ENCODE measurements around the gene ANKS1B.

Gene ANKS1B

GRCh38 chr12:99121546-99121945 is 863.2 kb downstream of the ANKS1B start:
- no peak for DNase-seq (ENCODE audit: low read depth, low spot score)
- no peak overlapping the region for H3K4me3 ChIP-seq (ENCODE audit: insufficient read length, low read depth)
- H3K9ac ChIP-seq (ENCODE audit: insufficient read length, low read depth) = no peak overlapping the region
- no peaks in the 10 kb centered on the region for H3K4me1 ChIP-seq (ENCODE audit: insufficient read depth, insufficient read length)
- no peaks in the 10 kb centered on the region for H3K27me3 ChIP-seq (ENCODE audit: insufficient read depth, insufficient read length)
- H3K9me3 ChIP-seq (ENCODE audit: insufficient read depth, low read length) = no peaks in the 10 kb centered on the region
- no peaks in the 10 kb centered on the region for H3K36me3 ChIP-seq (ENCODE audit: insufficient read depth, insufficient read length, low read length)
- TF ChIP-seq ZNF274 (IDR thresholded peaks at IDR 0.05; ENCODE audit: low read depth, low read length) (no peak), SUZ12 (IDR thresholded peaks at IDR 0.05; ENCODE audit: extremely low read depth, insufficient read depth, insufficient read length) (no peak), YY1 (IDR thresholded peaks at IDR 0.05; ENCODE audit: insufficient read depth, insufficient read length) (no peak)

GRCh38 chr12:99119943-99120342 is 864.8 kb downstream of the ANKS1B start:
- DNase-seq (ENCODE audit: low read depth, low spot score) = no peak
- H3K36me3 ChIP-seq (ENCODE audit: insufficient read depth, insufficient read length, low read length) = no peaks in the 10 kb centered on the region
- no peak overlapping the region for H3K9ac ChIP-seq (ENCODE audit: insufficient read length, low read depth)
- H3K9me3 ChIP-seq (ENCODE audit: insufficient read depth, low read length) = no peaks in the 10 kb centered on the region
- no peaks in the 10 kb centered on the region for H3K4me1 ChIP-seq (ENCODE audit: insufficient read depth, insufficient read length)
- H3K4me3 ChIP-seq (ENCODE audit: insufficient read length, low read depth) = no peak overlapping the region
- TF ChIP-seq ZNF274 (IDR thresholded peaks at IDR 0.05; ENCODE audit: low read depth, low read length) (no peak), SUZ12 (IDR thresholded peaks at IDR 0.05; ENCODE audit: extremely low read depth, insufficient read depth, insufficient read length) (no peak), YY1 (IDR thresholded peaks at IDR 0.05; ENCODE audit: insufficient read depth, insufficient read length) (no peak)
- no peaks in the 10 kb centered on the region for H3K27me3 ChIP-seq (ENCODE audit: insufficient read depth, insufficient read length)

- DNase-seq (ENCODE audit: low read depth, low spot score) = no peak
- H3K36me3 ChIP-seq (ENCODE audit: insufficient read depth, insufficient read length, low read length) = no peaks in the 10 kb centered on the region
- H3K9ac ChIP-seq (ENCODE audit: insufficient read length, low read depth) = no peak overlapping the region
- H3K9me3 ChIP-seq (ENCODE audit: insufficient read depth, low read length) = no peaks in the 10 kb centered on the region
- TF ChIP-seq YY1 (IDR thresholded peaks at IDR 0.05; ENCODE audit: insufficient read depth, insufficient read length) = no peak
- TF ChIP-seq SUZ12 (IDR thresholded peaks at IDR 0.05; ENCODE audit: extremely low read depth, insufficient read depth, insufficient read length) = no peak
- TF ChIP-seq ZNF274 (IDR thresholded peaks at IDR 0.05; ENCODE audit: low read depth, low read length) = no peak
- no peaks in the 10 kb centered on the region for H3K4me1 ChIP-seq (ENCODE audit: insufficient read depth, insufficient read length)
- H3K4me3 ChIP-seq (ENCODE audit: insufficient read length, low read depth) = no peak overlapping the region
- H3K27me3 ChIP-seq (ENCODE audit: insufficient read depth, insufficient read length) = no peaks in the 10 kb centered on the region
Measured at GRCh38 chr12:99119449-99119848, 865.3 kb downstream of the ANKS1B start.

GRCh38 chr12:99111600-99111999 is 873.1 kb downstream of the ANKS1B start:
- no peaks in the 10 kb centered on the region for H3K4me1 ChIP-seq (ENCODE audit: insufficient read depth, insufficient read length)
- TF ChIP-seq ZNF274 (IDR thresholded peaks at IDR 0.05; ENCODE audit: low read depth, low read length) (no peak), SUZ12 (IDR thresholded peaks at IDR 0.05; ENCODE audit: extremely low read depth, insufficient read depth, insufficient read length) (no peak), YY1 (IDR thresholded peaks at IDR 0.05; ENCODE audit: insufficient read depth, insufficient read length) (no peak)
- no peak for DNase-seq (ENCODE audit: low read depth, low spot score)
- no peaks in the 10 kb centered on the region for H3K27me3 ChIP-seq (ENCODE audit: insufficient read depth, insufficient read length)
- H3K4me3 ChIP-seq (ENCODE audit: insufficient read length, low read depth) = no peak overlapping the region
- no peaks in the 10 kb centered on the region for H3K9me3 ChIP-seq (ENCODE audit: insufficient read depth, low read length)
- no peaks in the 10 kb centered on the region for H3K36me3 ChIP-seq (ENCODE audit: insufficient read depth, insufficient read length, low read length)
- H3K9ac ChIP-seq (ENCODE audit: insufficient read length, low read depth) = no peak overlapping the region

- Histone ChIP-seq H3K4me3 (ENCODE audit: insufficient read length, low read depth) (no peak overlapping the region), H3K9me3 (ENCODE audit: insufficient read depth, low read length) (no peaks in the 10 kb centered on the region), H3K27me3 (ENCODE audit: insufficient read depth, insufficient read length) (no peaks in the 10 kb centered on the region), H3K9ac (ENCODE audit: insufficient read length, low read depth) (no peak overlapping the region), H3K36me3 (ENCODE audit: insufficient read depth, insufficient read length, low read length) (no peaks in the 10 kb centered on the region), H3K4me1 (ENCODE audit: insufficient read depth, insufficient read length) (no peaks in the 10 kb centered on the region)
- no peak for TF ChIP-seq SUZ12 (IDR thresholded peaks at IDR 0.05; ENCODE audit: extremely low read depth, insufficient read depth, insufficient read length)
- no peak for TF ChIP-seq ZNF274 (IDR thresholded peaks at IDR 0.05; ENCODE audit: low read depth, low read length)
- no peak for TF ChIP-seq YY1 (IDR thresholded peaks at IDR 0.05; ENCODE audit: insufficient read depth, insufficient read length)
- DNase-seq (ENCODE audit: low read depth, low spot score) = no peak
Measured at GRCh38 chr12:99110868-99111267, 873.9 kb downstream of the ANKS1B start.

GRCh38 chr12:99110212-99110611 is 874.5 kb downstream of the ANKS1B start:
- Histone ChIP-seq H3K4me1 (ENCODE audit: insufficient read depth, insufficient read length) (no peaks in the 10 kb centered on the region), H3K9ac (ENCODE audit: insufficient read length, low read depth) (no peak overlapping the region), H3K36me3 (ENCODE audit: insufficient read depth, insufficient read length, low read length) (no peaks in the 10 kb centered on the region), H3K4me3 (ENCODE audit: insufficient read length, low read depth) (no peak overlapping the region), H3K27me3 (ENCODE audit: insufficient read depth, insufficient read length) (no peaks in the 10 kb centered on the region), H3K9me3 (ENCODE audit: insufficient read depth, low read length) (no peaks in the 10 kb centered on the region)
- no peak for DNase-seq (ENCODE audit: low read depth, low spot score)
- TF ChIP-seq SUZ12 (IDR thresholded peaks at IDR 0.05; ENCODE audit: extremely low read depth, insufficient read depth, insufficient read length) = no peak
- no peak for TF ChIP-seq ZNF274 (IDR thresholded peaks at IDR 0.05; ENCODE audit: low read depth, low read length)
- no peak for TF ChIP-seq YY1 (IDR thresholded peaks at IDR 0.05; ENCODE audit: insufficient read depth, insufficient read length)

- H3K36me3 ChIP-seq (ENCODE audit: insufficient read depth, insufficient read length, low read length) = no peaks in the 10 kb centered on the region
- H3K9me3 ChIP-seq (ENCODE audit: insufficient read depth, low read length) = no peaks in the 10 kb centered on the region
- no peaks in the 10 kb centered on the region for H3K4me1 ChIP-seq (ENCODE audit: insufficient read depth, insufficient read length)
- TF ChIP-seq ZNF274 (IDR thresholded peaks at IDR 0.05; ENCODE audit: low read depth, low read length) (no peak), SUZ12 (IDR thresholded peaks at IDR 0.05; ENCODE audit: extremely low read depth, insufficient read depth, insufficient read length) (no peak), YY1 (IDR thresholded peaks at IDR 0.05; ENCODE audit: insufficient read depth, insufficient read length) (no peak)
- no peak overlapping the region for H3K4me3 ChIP-seq (ENCODE audit: insufficient read length, low read depth)
- DNase-seq (ENCODE audit: low read depth, low spot score) = peak; percentile 38
- no peaks in the 10 kb centered on the region for H3K27me3 ChIP-seq (ENCODE audit: insufficient read depth, insufficient read length)
- no peak overlapping the region for H3K9ac ChIP-seq (ENCODE audit: insufficient read length, low read depth)
Measured at GRCh38 chr12:99108924-99109323, 875.8 kb downstream of the ANKS1B start.
